Fibroblast of lung (primary cell): ENCODE results near the gene OR52D1. TPM values are rescaled to one million over a fixed set of nuclear protein-coding genes. Genes with fewer than 3 reads are reported as not detected.

ENCODE experiments used
- DNase-seq, 2 donors: peaks; one replicate each; pipeline versions ENCODE4 v3.0.0 to v3.0.0-alpha.2; 2010; ENCODE audit warnings: low read depth in 2 of 2
- H2AFZ ChIP-seq: 2 replicates; pipeline ENCODE4 v1.5.1; 2012; ENCODE audit warnings: low read length, control low read depth, inconsistent platforms
- H3K27ac ChIP-seq: 2 replicates; pipeline ENCODE4 v1.5.1; 2011; ENCODE audit warnings: low read length, control low read depth; ENCODE audit not compliant: insufficient read depth
- H3K27me3 ChIP-seq: 2 replicates; pipeline ENCODE4 v1.5.1; 2011; ENCODE audit warnings: mild to moderate bottlenecking, low read length; ENCODE audit not compliant: control insufficient read depth, insufficient read depth
- H3K36me3 ChIP-seq: 2 replicates; pipeline ENCODE4 v1.5.1; 2011; ENCODE audit warnings: low read length; ENCODE audit not compliant: control insufficient read depth, insufficient read depth
- H3K4me1 ChIP-seq: 2 replicates; pipeline ENCODE4 v1.5.1; 2011; ENCODE audit warnings: low read length; ENCODE audit not compliant: control insufficient read depth, insufficient read depth; ENCODE audit errors: extremely low read depth
- H3K4me2 ChIP-seq: 2 replicates; pipeline ENCODE4 v1.5.1; 2011; ENCODE audit warnings: low read length, control low read depth; ENCODE audit not compliant: insufficient read depth; ENCODE audit errors: extremely low read depth
- H3K4me3 ChIP-seq, 4 experiments: fragments of 200-600 bp in 1 of 4; sonication (generic) in 1 of 4; replicated peaks in 1 of 4; 2 replicates each; pipeline ENCODE4 v1.5.1; 2011 to 2016; ENCODE audit warnings: low read length in 4 of 4, low read depth in 3 of 4, mild to moderate bottlenecking in 3 of 4, control low read depth in 2 of 4, inconsistent platforms in 1 of 4, mixed read lengths in 1 of 4; ENCODE audit not compliant: insufficient read depth in 1 of 4; ENCODE audit errors: control extremely low read depth in 1 of 4
- H3K79me2 ChIP-seq: 2 replicates; pipeline ENCODE4 v1.5.1; 2012; ENCODE audit warnings: mild to moderate bottlenecking, low read length, inconsistent platforms; ENCODE audit not compliant: control insufficient read depth, insufficient read depth
- H3K9ac ChIP-seq: 2 replicates; pipeline ENCODE4 v1.5.1; 2011; ENCODE audit warnings: mild to moderate bottlenecking, low read length, control low read depth; ENCODE audit not compliant: insufficient read depth
- H3K9me3 ChIP-seq: 2 replicates; pipeline ENCODE4 v1.5.1; 2012; ENCODE audit warnings: low read depth, low read length; ENCODE audit not compliant: control insufficient read depth, insufficient read depth
- H4K20me1 ChIP-seq: 2 replicates; pipeline ENCODE4 v1.5.1; 2011; ENCODE audit warnings: low read length; ENCODE audit not compliant: control insufficient read depth, insufficient read depth; ENCODE audit errors: extremely low read depth
- EZH2 ChIP-seq: IDR thresholded peaks from 2 replicates; pipeline ENCODE4 v1.5.1; 2012; ENCODE audit warnings: low read length, control low read depth, mild to moderate bottlenecking; ENCODE audit errors: missing control alignments
- polyA plus RNA-seq, 2 donors: library from polyadenylated mRNA; depleted of rRNA in 1 of 2; stranded (reverse) in 1 of 2; unstranded in 1 of 2; fragments of >200 nt; gene quantifications; 2 replicates each; pipeline ENCODE4 v1.2.1, GENCODE V29; 2011 to 2012; ENCODE audit warnings: missing spikeins in 1 of 2
- total RNA-seq: library from RNA; depleted of rRNA; stranded (reverse); fragments of >200 nt; gene quantifications from 2 replicates; pipeline ENCODE4 v1.2.1, GENCODE V29; 2014
- TF ChIP-seq, protein P1 (sequence below), 2 donors: IDR thresholded peaks in 1 of 2; conservative IDR thresholded peaks in 1 of 2; 1 replicate in 1 of 2; 2 replicates in 1 of 2; pipeline ENCODE4 v1.5.1; 2011 to 2012; ENCODE audit warnings: low read length in 2 of 2, control low read depth in 1 of 2, inconsistent platforms in 1 of 2, low read depth in 1 of 2, mild to moderate bottlenecking in 1 of 2

OR52D1 gene
- total and polyA plus RNA-seq, 2 donors (not counting 1 experiment from before 2014, with no cell fraction given) = not detected

GRCh38 chr11:5504403-5504921 lies 16.0 kb downstream of the OR52D1 start:
- Histone ChIP-seq H3K4me3 (no peak overlapping the region), H3K27ac (no peak overlapping the region), H3K9me3 (no peaks in the 10 kb centered on the region), H3K79me2 (no peaks in the 10 kb centered on the region), H4K20me1 (no peaks in the 10 kb centered on the region), H3K36me3 (no peaks in the 10 kb centered on the region), H2AFZ (no peak overlapping the region), H3K27me3 (no peaks in the 10 kb centered on the region), H3K4me1 (no peaks in the 10 kb centered on the region), H3K9ac (no peak overlapping the region), H3K4me2 (no peak overlapping the region)
- DNase-seq = no peak
- TF ChIP-seq EZH2 = no peak

DNA sequence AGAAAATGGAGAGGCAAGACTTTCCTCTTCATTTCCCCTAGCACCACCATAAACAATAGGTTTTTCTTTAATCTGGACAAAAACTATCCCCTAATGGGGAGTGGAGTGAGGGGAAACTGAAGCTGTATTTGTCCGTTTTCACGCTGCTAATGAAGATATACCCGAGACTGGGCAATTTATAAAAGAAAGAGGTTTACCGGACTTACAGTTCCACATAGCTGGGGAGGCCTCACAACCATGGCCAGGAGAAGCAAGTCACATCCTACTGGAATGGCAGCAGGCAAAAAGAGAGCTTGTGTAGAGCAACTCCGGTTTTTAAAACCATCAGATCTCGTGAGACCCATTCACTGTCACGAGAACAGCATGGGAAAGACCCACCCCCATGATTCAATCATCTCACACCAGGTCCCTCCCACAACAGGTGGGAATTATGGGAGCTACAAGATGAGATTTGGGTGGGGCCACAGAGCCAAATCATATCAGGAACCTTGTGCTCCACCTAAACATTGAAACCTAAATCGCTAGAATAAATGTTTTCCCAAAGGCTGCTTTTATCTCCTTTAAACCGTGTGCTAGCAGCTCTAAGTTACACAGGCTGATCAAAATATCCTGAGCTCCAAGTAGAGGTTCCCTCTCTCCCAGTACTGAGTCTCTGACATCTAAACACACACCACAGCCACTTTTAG lies 17.0 kb downstream of the OR52D1 start:
- TF ChIP-seq EZH2 = no peak
- TF ChIP-seq, protein P1, sequence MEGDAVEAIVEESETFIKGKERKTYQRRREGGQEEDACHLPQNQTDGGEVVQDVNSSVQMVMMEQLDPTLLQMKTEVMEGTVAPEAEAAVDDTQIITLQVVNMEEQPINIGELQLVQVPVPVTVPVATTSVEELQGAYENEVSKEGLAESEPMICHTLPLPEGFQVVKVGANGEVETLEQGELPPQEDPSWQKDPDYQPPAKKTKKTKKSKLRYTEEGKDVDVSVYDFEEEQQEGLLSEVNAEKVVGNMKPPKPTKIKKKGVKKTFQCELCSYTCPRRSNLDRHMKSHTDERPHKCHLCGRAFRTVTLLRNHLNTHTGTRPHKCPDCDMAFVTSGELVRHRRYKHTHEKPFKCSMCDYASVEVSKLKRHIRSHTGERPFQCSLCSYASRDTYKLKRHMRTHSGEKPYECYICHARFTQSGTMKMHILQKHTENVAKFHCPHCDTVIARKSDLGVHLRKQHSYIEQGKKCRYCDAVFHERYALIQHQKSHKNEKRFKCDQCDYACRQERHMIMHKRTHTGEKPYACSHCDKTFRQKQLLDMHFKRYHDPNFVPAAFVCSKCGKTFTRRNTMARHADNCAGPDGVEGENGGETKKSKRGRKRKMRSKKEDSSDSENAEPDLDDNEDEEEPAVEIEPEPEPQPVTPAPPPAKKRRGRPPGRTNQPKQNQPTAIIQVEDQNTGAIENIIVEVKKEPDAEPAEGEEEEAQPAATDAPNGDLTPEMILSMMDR (conservative IDR thresholded peaks at IDR 0.05 in 1 of 2, IDR thresholded peaks at IDR 0.05 in 1 of 2; ENCODE audit: low read depth in 1 of 2, low read length in 2 of 2) = no peak
- no peaks in the 10 kb centered on the region for H4K20me1 ChIP-seq

GRCh38 chr11:5507177-5507932 lies 18.9 kb downstream of the OR52D1 start:
- H3K27me3 ChIP-seq = no peaks in the 10 kb centered on the region
- no peak overlapping the region for H3K9ac ChIP-seq
- TF ChIP-seq, protein P1 (conservative IDR thresholded peaks at IDR 0.05 in 1 of 2, IDR thresholded peaks at IDR 0.05 in 1 of 2; ENCODE audit: low read depth in 1 of 2, low read length in 2 of 2) = no peak
- no peak for TF ChIP-seq EZH2
- no peak overlapping the region for H3K4me2 ChIP-seq
- H3K27ac ChIP-seq = no peak overlapping the region
- no peak for DNase-seq
- H2AFZ ChIP-seq = no peak overlapping the region
- H4K20me1 ChIP-seq = no peaks in the 10 kb centered on the region
- H3K9me3 ChIP-seq = no peaks in the 10 kb centered on the region
- no peaks in the 10 kb centered on the region for H3K36me3 ChIP-seq
- no peaks in the 10 kb centered on the region for H3K4me1 ChIP-seq
- H3K79me2 ChIP-seq = no peaks in the 10 kb centered on the region
- no peak overlapping the region for H3K4me3 ChIP-seq

More for the DNA sequence above, 17.0 kb downstream of the OR52D1 start:
- no peak for DNase-seq
- Histone ChIP-seq H3K4me2 (no peak overlapping the region), H3K4me3 (no peak overlapping the region), H3K79me2 (no peaks in the 10 kb centered on the region), H3K9me3 (no peaks in the 10 kb centered on the region), H2AFZ (no peak overlapping the region), H3K27me3 (no peaks in the 10 kb centered on the region), H3K36me3 (no peaks in the 10 kb centered on the region), H3K4me1 (no peaks in the 10 kb centered on the region), H3K27ac (no peak overlapping the region), H3K9ac (no peak overlapping the region)
